Loucy (cell line): ENCODE data around the gene TRAPPC12.

Source experiments
- H2AFZ ChIP-seq: fragments of 200-600 bp; sonication (generic); 2 replicates; pipeline ENCODE4 v1.6.0; 2016; ENCODE audit warnings: antibody characterized with exemption, mild to moderate bottlenecking, low read length, moderate library complexity
- H3F3A ChIP-seq: fragments of 200-600 bp; 2 replicates; pipeline ENCODE4 v1.6.0; 2016; ENCODE audit warnings: antibody characterized with exemption, low read depth, mild to moderate bottlenecking
- H3K27me3 ChIP-seq: fragments of 200-600 bp; sonication (generic); 2 replicates; pipeline ENCODE4 v1.6.1; 2014; ENCODE audit warnings: low read length, mild to moderate bottlenecking; ENCODE audit not compliant: insufficient read depth, poor library complexity, severe bottlenecking
- H3K36me3 ChIP-seq: fragments of 200-600 bp; sonication (generic); 2 replicates; pipeline ENCODE4 v1.6.1; 2016; ENCODE audit warnings: low read length; ENCODE audit not compliant: insufficient read depth
- H3K4me1 ChIP-seq: fragments of 200-600 bp; sonication (generic); 2 replicates; pipeline ENCODE4 v1.5.1; 2014; ENCODE audit warnings: low read length, mild to moderate bottlenecking; ENCODE audit not compliant: insufficient read depth, poor library complexity, severe bottlenecking
- H3K4me2 ChIP-seq: fragments of 200-600 bp; sonication (generic); 2 replicates; pipeline ENCODE4 v1.6.0; 2014; ENCODE audit warnings: antibody characterized with exemption, low read length, low read depth, mild to moderate bottlenecking; ENCODE audit not compliant: poor library complexity, severe bottlenecking
- H3K4me3 ChIP-seq: fragments of 200-600 bp; sonication (generic); 2 replicates; pipeline ENCODE4 v1.5.1; 2014; ENCODE audit warnings: low read length, mild to moderate bottlenecking, mixed read lengths; ENCODE audit not compliant: poor library complexity, severe bottlenecking
- H3K79me2 ChIP-seq: fragments of 200-600 bp; sonication (generic); 2 replicates; pipeline ENCODE4 v1.6.1; 2014; ENCODE audit warnings: low read length; ENCODE audit not compliant: insufficient read depth
- H3K9ac ChIP-seq: fragments of 200-600 bp; sonication (generic); 2 replicates; pipeline ENCODE4 v1.6.0; 2014; ENCODE audit warnings: mild to moderate bottlenecking, low read depth, low read length, moderate library complexity; ENCODE audit not compliant: poor library complexity, severe bottlenecking
- H3K9me2 ChIP-seq: fragments of 200-600 bp; sonication (generic); replicated peaks from 2 replicates; pipeline ENCODE4 v1.6.1; 2016; ENCODE audit warnings: low read depth, low read length, mixed read lengths
- H3K9me3 ChIP-seq: fragments of 200-600 bp; sonication (generic); 2 replicates; pipeline ENCODE4 v1.6.1; 2014; ENCODE audit warnings: mild to moderate bottlenecking, antibody characterized with exemption, low read length, low read depth; ENCODE audit not compliant: insufficient read depth
- H4K20me1 ChIP-seq: fragments of 200-600 bp; sonication (generic); 2 replicates; pipeline ENCODE4 v1.6.0; 2014; ENCODE audit warnings: antibody characterized with exemption, low read length, mild to moderate bottlenecking; ENCODE audit not compliant: insufficient read depth, poor library complexity, severe bottlenecking
- CTCF ChIP-seq: fragments of 200-600 bp; sonication (generic); conservative IDR thresholded peaks from 2 replicates; pipeline ENCODE4 v1.5.1; 2014; ENCODE audit warnings: mild to moderate bottlenecking, antibody characterized with exemption, low read length
- EZH2phosphoT487 ChIP-seq: fragments of 200-600 bp; IDR thresholded peaks from 2 replicates; pipeline ENCODE4 v1.6.1; 2018; ENCODE audit warnings: antibody characterized with exemption, mild to moderate bottlenecking, moderate library complexity, borderline replicate concordance

TRAPPC12 gene

DNA sequence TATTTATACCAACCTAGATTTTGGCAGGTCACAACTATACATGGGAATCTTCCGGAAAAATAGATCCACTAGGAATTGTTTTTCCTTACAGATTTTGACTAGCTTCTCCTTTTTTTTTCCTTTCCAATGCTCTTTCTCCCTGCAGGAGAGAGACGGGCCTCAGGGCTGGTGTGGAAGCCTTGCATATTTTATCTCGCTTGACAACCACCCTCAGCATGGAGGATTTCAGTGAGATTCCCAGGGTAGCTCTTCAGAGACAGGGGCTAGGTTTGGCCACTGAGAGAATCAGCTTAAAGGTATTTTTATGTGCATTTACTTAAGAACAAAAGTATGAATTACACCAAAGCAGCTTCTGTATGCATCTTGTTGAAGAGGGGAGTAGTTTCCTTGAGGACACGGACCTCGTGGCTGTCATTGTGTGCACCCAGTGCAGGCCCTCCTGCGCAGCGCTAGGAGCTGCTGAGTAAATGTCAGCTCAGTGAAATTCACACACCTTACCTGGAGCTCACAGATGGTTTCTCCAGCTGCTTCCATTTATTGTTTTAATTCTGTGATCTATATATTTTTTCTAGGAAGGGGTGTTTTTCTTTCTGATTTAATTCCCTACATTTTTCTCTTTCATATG, 54.4 kb downstream of the TRAPPC12 start:
- no peaks in the 10 kb centered on the region for H3K27me3 ChIP-seq
- H3K4me1 ChIP-seq, result no peaks in the 10 kb centered on the region
- H3K9me2 ChIP-seq, result no peaks in the 10 kb centered on the region
- H3K79me2 ChIP-seq, result no peaks in the 10 kb centered on the region
- H3K9me3 ChIP-seq, result no peaks in the 10 kb centered on the region
- no peak overlapping the region for H3K4me3 ChIP-seq
- no peak overlapping the region for H3K9ac ChIP-seq
- H2AFZ ChIP-seq, result no peak overlapping the region
- H3F3A ChIP-seq, result no peaks in the 10 kb centered on the region
- H3K36me3 ChIP-seq, result peaks cover 20% of the 10 kb centered on the region; the same call in 1 of the 2 replicates
- H4K20me1 ChIP-seq, result no peaks in the 10 kb centered on the region
- H3K4me2 ChIP-seq, result no peak overlapping the region
- TF ChIP-seq CTCF, result no peak
- no peak for TF ChIP-seq EZH2phosphoT487

- H3K79me2 ChIP-seq, result no peaks in the 10 kb centered on the region
- H3K4me1 ChIP-seq, result no peaks in the 10 kb centered on the region
- no peaks in the 10 kb centered on the region for H3F3A ChIP-seq
- no peaks in the 10 kb centered on the region for H4K20me1 ChIP-seq
- H3K4me3 ChIP-seq, result no peak overlapping the region
- H3K9me3 ChIP-seq, result no peaks in the 10 kb centered on the region
- no peaks in the 10 kb centered on the region for H3K9me2 ChIP-seq
- no peaks in the 10 kb centered on the region for H3K27me3 ChIP-seq
- no peak overlapping the region for H2AFZ ChIP-seq
- no peak overlapping the region for H3K4me2 ChIP-seq
- no peak overlapping the region for H3K9ac ChIP-seq
- peaks cover 16% of the 10 kb centered on the region; the same call in 1 of the 2 replicates for H3K36me3 ChIP-seq
- TF ChIP-seq EZH2phosphoT487 (no peak), CTCF (no peak)
Observed at GRCh38 chr2:3434654-3435053, 55.2 kb downstream of the TRAPPC12 start.

GRCh38 chr2:3435445-3435844, 56.0 kb downstream of the TRAPPC12 start:
- H3K79me2 ChIP-seq, result no peaks in the 10 kb centered on the region
- H3K4me3 ChIP-seq, result no peak overlapping the region
- H3K36me3 ChIP-seq, result peaks cover 12% of the 10 kb centered on the region; the same call in 1 of the 2 replicates
- H2AFZ ChIP-seq, result no peak overlapping the region
- TF ChIP-seq CTCF (no peak), EZH2phosphoT487 (no peak)
- no peak overlapping the region for H3K4me2 ChIP-seq
- H3K4me1 ChIP-seq, result no peaks in the 10 kb centered on the region
- H3F3A ChIP-seq, result no peaks in the 10 kb centered on the region
- H3K9me3 ChIP-seq, result no peaks in the 10 kb centered on the region
- H3K9ac ChIP-seq, result no peak overlapping the region
- H3K27me3 ChIP-seq, result no peaks in the 10 kb centered on the region
- no peaks in the 10 kb centered on the region for H4K20me1 ChIP-seq
- no peaks in the 10 kb centered on the region for H3K9me2 ChIP-seq
